Neutrophil (primary cell): Measurements from ENCODE around the gene PDCD10.

Experiments used
- H3K27ac ChIP-seq: fragments of 200-600 bp; sonication (generic); 2 replicates; pipeline ENCODE4 v1.5.1; 2016; ENCODE audit warnings: mild to moderate bottlenecking, moderate library complexity
- H3K27me3 ChIP-seq: fragments of 200-600 bp; sonication (generic); 2 replicates; pipeline ENCODE4 v1.6.0; 2016; ENCODE audit warnings: mild to moderate bottlenecking
- H3K36me3 ChIP-seq: fragments of 200-600 bp; sonication (generic); 2 replicates; pipeline ENCODE4 v1.5.1; 2017
- H3K4me1 ChIP-seq, 2 experiments: fragments of 200-600 bp in 1 of 2; sonication (generic) in 1 of 2; 1 replicate in 1 of 2; 2 replicates in 1 of 2; pipeline versions ENCODE4 v1.5.1 to v1.6.1; 2013 to 2016; ENCODE audit warnings: low read depth in 1 of 2, low read length in 1 of 2, mild to moderate bottlenecking in 1 of 2, moderate library complexity in 1 of 2; ENCODE audit not compliant: control insufficient read depth in 1 of 2, insufficient read depth in 1 of 2
- H3K4me3 ChIP-seq, 2 experiments: fragments of 200-600 bp in 1 of 2; sonication (generic) in 1 of 2; 1 replicate in 1 of 2; 2 replicates in 1 of 2; pipeline ENCODE4 v1.5.1; 2013 to 2016; ENCODE audit warnings: low read depth in 1 of 2, low read length in 1 of 2, mild to moderate bottlenecking in 1 of 2, moderate library complexity in 1 of 2
- H3K9me3 ChIP-seq: fragments of 200-600 bp; sonication (generic); 2 replicates; pipeline ENCODE4 v1.5.1; 2016
- CTCF ChIP-seq: fragments of 200-600 bp; sonication (generic); IDR thresholded peaks from 2 replicates; pipeline ENCODE4 v1.5.1; 2016; ENCODE audit warnings: antibody characterized with exemption

The PDCD10 gene

DNA sequence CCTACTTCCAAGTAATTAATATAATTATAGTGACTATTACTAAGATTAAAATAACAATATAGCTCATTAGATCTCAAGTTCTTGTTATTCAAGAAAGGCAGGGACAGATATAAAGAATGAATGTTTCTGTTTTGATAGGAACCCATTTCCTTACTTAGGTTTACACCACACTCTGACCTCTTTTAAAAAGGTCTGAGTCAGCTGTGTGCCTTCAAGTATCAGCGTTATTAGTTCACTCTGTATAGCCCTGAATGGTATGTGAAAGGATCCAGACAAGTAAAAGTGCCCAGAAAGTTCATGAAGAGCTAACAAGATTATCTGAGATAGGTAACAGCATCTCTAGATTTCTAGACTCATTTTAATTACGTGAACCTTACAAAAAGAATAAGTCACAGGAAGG lies 28.9 kb downstream of the PDCD10 start:
- no peaks in the 10 kb centered on the region for H3K4me1 ChIP-seq
- no peak overlapping the region for H3K4me3 ChIP-seq
- no peaks in the 10 kb centered on the region for H3K27me3 ChIP-seq
- no peaks in the 10 kb centered on the region for H3K9me3 ChIP-seq
- H3K27ac ChIP-seq = no peak overlapping the region
- peaks cover 53% of the 10 kb centered on the region for H3K36me3 ChIP-seq
- TF ChIP-seq CTCF = no peak

DNA sequence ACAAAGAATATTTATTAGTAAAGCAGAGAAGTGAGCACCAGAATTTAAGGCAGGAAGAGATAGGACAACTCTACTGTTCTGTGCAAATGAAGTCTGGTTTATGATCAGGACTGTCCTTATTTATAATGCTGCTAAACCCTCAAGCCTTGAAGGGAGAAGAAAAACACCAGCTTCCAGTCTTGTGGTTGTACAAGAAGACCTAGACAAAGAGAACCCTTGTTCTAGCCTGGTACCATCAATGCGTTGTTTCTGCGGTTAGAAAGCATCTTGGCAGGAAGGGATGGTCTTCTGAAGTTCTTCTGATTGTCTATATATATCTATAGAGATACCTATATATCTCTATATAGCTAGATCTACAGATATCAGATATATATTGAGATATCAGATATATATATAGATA lies 33.8 kb downstream of the PDCD10 start:
- Histone ChIP-seq H3K9me3 (no peaks in the 10 kb centered on the region), H3K4me3 (no peak overlapping the region), H3K27ac (no peak overlapping the region), H3K4me1 (no peaks in the 10 kb centered on the region), H3K27me3 (no peaks in the 10 kb centered on the region), H3K36me3 (peaks cover 27% of the 10 kb centered on the region)
- no peak for TF ChIP-seq CTCF

DNA sequence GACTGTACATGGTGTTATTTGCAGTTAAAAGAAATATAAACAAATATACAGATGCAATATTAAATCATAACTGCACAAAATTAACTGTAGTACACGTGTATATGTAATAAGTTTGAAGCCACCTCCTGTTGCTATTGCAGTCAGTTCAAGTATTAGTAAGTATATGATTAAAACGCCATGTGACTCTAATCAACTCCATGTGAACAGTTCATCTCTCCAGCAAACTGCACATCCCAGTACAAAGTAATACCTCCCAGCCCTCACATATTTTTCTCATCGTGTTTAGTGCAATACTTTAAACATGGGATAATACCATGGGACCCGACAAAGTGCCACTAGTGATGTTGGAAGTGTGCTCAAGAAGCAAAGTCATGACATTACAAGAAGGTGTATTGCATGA lies 34.6 kb downstream of the PDCD10 start:
- Histone ChIP-seq H3K4me3 (no peak overlapping the region), H3K9me3 (no peaks in the 10 kb centered on the region), H3K4me1 (no peaks in the 10 kb centered on the region), H3K36me3 (peaks cover 34% of the 10 kb centered on the region), H3K27me3 (no peaks in the 10 kb centered on the region), H3K27ac (no peak overlapping the region)
- TF ChIP-seq CTCF = no peak

DNA sequence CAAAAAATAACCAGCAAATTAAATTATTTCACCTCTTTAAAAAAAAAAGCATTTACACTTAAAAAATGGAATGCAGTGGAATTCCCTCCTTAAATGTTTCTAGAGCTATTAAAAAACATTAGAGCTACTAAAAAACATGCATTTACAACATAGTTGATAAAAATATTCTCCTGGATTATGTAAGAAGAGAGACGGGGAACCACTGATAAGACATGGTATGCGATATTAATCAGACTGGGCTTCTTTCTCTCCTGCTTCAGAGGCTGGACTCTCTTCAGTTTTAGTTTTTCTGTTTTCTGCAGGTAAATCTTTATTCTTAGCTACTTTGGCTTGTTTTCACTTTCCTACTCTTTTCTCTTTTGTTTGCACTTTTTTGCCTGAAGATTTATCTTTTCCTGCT lies 40.6 kb downstream of the PDCD10 start:
- no peak overlapping the region for H3K27ac ChIP-seq
- no peaks in the 10 kb centered on the region for H3K9me3 ChIP-seq
- H3K27me3 ChIP-seq = no peaks in the 10 kb centered on the region
- no peak overlapping the region for H3K4me3 ChIP-seq
- H3K4me1 ChIP-seq = no peaks in the 10 kb centered on the region
- peaks cover 50% of the 10 kb centered on the region for H3K36me3 ChIP-seq
- TF ChIP-seq CTCF = no peak

DNA sequence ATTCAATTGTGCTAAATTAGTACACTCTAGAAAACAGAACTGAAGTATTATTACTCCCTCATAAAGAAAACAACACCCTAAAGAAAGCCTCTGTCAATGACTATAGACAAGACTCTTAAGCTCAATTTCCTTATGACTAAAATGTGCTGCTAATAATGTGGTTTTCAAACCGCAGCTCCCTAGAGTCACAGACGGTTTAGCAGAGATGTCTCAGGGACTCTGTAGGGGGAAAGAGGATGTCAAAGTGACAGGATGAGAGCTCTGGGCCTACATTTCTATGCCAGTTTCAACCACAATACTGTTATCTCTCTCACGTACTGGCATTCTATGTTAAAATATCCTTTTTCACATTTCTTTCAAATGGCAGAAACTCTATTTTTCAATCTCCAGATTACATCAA lies 43.3 kb downstream of the PDCD10 start:
- Histone ChIP-seq H3K9me3 (no peaks in the 10 kb centered on the region), H3K27ac (no peak overlapping the region), H3K36me3 (peaks cover 64% of the 10 kb centered on the region), H3K4me3 (no peak overlapping the region), H3K4me1 (no peaks in the 10 kb centered on the region), H3K27me3 (no peaks in the 10 kb centered on the region)
- TF ChIP-seq CTCF = no peak

- Histone ChIP-seq H3K4me1 (no peaks in the 10 kb centered on the region), H3K36me3 (peaks cover 67% of the 10 kb centered on the region), H3K27me3 (no peaks in the 10 kb centered on the region), H3K27ac (no peak overlapping the region), H3K9me3 (no peaks in the 10 kb centered on the region), H3K4me3 (no peak overlapping the region)
- peak; percentile 68 for TF ChIP-seq CTCF
These were observed 50.2 kb downstream of the PDCD10 start for GRCh38 chr3:167684388-167684993.
